Measurements from ENCODE around the gene SLC38A3. TPM values are rescaled to one million over a fixed set of nuclear protein-coding genes. Genes with fewer than 3 reads are reported as not detected.

The SLC38A3 gene
- total and polyA plus RNA-seq, 9 of the 15 experiments (the other 6 are each of a cell fraction or from before 2014, with no cell fraction given), result 0.09 to 0.38 (median 0.16) TPM; not detected in 6

GRCh38 chr3:50182533-50183099, 22.5 kb upstream of the SLC38A3 start:
- intact Hi-C loops (cut with micrococcal nuclease), result no loop called here
- DNase-seq (ENCODE audit: extremely low read depth in 1 of 4, low spot score in 3 of 4), result no peak
- Histone ChIP-seq H3K36me3 (ENCODE audit: control insufficient read depth, insufficient read depth, low read length) (no peaks in the 10 kb centered on the region), H2AFZ (ENCODE audit: low read depth, low read length) (no peak overlapping the region), H3K27ac (ENCODE audit: extremely low read depth, low read depth, low read length) (no peak overlapping the region), H3K9me1 (ENCODE audit: control insufficient read depth, insufficient read depth, low read length) (no peaks in the 10 kb centered on the region), H3K4me1 (replicated peaks in 1 of 2; ENCODE audit: control insufficient read depth in 2 of 2, insufficient read depth in 2 of 2, low read length in 2 of 2) (peaks cover 0 to 27% of the 10 kb centered on the region in 2 experiments; a peak in 3 of 5 replicates), H3K9me3 (replicated peaks; ENCODE audit: control insufficient read depth, insufficient read depth, low read depth, low read length) (no peaks in the 10 kb centered on the region), H3K4me2 (ENCODE audit: insufficient read depth, low read length) (no peak overlapping the region; the same call in 1 of the 2 replicates), H3K4me3 (no peak overlapping the region), H3K9ac (ENCODE audit: insufficient read depth in 1 of 2, low read depth in 2 of 2, low read length in 2 of 2) (peak overlapping the region in 1 of 2 experiments; percentile 45; a peak in 1 of 4 replicates), H3K79me2 (ENCODE audit: control insufficient read depth, insufficient read depth, low read length) (no peaks in the 10 kb centered on the region), H3K27me3 (ENCODE audit: control insufficient read depth in 2 of 2, insufficient read depth in 2 of 2, low read length in 2 of 2) (no peaks in the 10 kb centered on the region), H4K20me1 (replicated peaks; ENCODE audit: control insufficient read depth, insufficient read depth, low read length) (no peaks in the 10 kb centered on the region)
- WGBS (ENCODE audit: insufficient coverage, low coverage, missing lambda C conversion rate), result 32% methylated on average over 13 of the region's 26 CpGs
- in situ Hi-C loops (cut with MboI), result loop anchor here (5.0 kb wide), 1 partner anchor 60 kb away; no protein-coding TSS in a partner anchor
- CTCF ChIA-PET (ENCODE audit: low intra/inter-chr PET ratio), result no interaction called here
- BruUV-seq (replicated peaks), result no TSS peak
- peak; percentile 63 for ATAC-seq
- FAIRE-seq, result no peak
- POLR2A ChIA-PET, result interaction anchor here (1.0 to 1.3 kb wide), 3 partner anchors 17 to 62 kb away, joined by 3 to 5 read pairs (median 3); no protein-coding TSS in a partner anchor
- TF ChIP-seq ZBTB33 (CRISPR knock-in tag; IDR thresholded peaks at IDR 0.05), result peak; percentile 56; the same call in 1 of the 2 replicates
- no peak for TF ChIP-seq SUPT5H (IDR thresholded peaks at IDR 0.05)
- peak in 2 of 3 experiments; percentile 7 to 23; a peak in 1 of 6 replicates for TF ChIP-seq CTCF (IDR thresholded peaks at IDR 0.05 in 2 of 3, conservative IDR thresholded peaks at IDR 0.05 in 1 of 3; ENCODE audit: insufficient read depth in 2 of 3, low read depth in 1 of 3, low read length in 3 of 3)

Measured in K562 (cell line).